Heart left ventricle (tissue), 16 donors: ENCODE results near the gene FAM20C. TPM values are rescaled to one million over a fixed set of nuclear protein-coding genes. Genes with fewer than 3 reads are reported as not detected.
A peak's percentile ranks its signal among the peaks of the same experiment; 100 is the strongest.

ENCODE experiments used
- ATAC-seq, 4 donors: fragments of 200-7000 bp; cut with Tn5 transposase; one replicate each; pipeline ENCODE4 v1.9.1; 2020 to 2022; ENCODE audit warnings: moderate library complexity in 4 of 4, mild to moderate bottlenecking in 3 of 4, moderate number of reproducible peaks in 1 of 4
- DNase-seq, 5 donors: peaks; one replicate each; pipeline ENCODE4 v3.0.0-alpha.2; 2020
- H3K27ac ChIP-seq, 12 donors: fragments of 200-600 bp; sonication (generic) in 4 of 12; one replicate each; pipeline versions ENCODE4 v1.5.0 to v1.8.0; 2016 to 2022; ENCODE audit warnings: mild to moderate bottlenecking in 2 of 12
- H3K27me3 ChIP-seq, 9 donors: fragments of 200-600 bp; sonication (generic) in 2 of 9; one replicate each; pipeline versions ENCODE4 v1.5.1 to v1.8.0; 2016 to 2022; ENCODE audit warnings: mild to moderate bottlenecking in 3 of 9
- H3K36me3 ChIP-seq, 9 donors: fragments of 200-600 bp; sonication (generic) in 2 of 9; one replicate each; pipeline versions ENCODE4 v1.5.0 to v1.8.0; 2018 to 2022; ENCODE audit warnings: mild to moderate bottlenecking in 2 of 9
- H3K4me1 ChIP-seq, 12 donors: fragments of 200-600 bp; sonication (generic) in 4 of 12; one replicate each; pipeline versions ENCODE4 v1.5.0 to v1.8.0; 2016 to 2022; ENCODE audit warnings: mild to moderate bottlenecking in 3 of 12
- H3K4me3 ChIP-seq, 12 donors: fragments of 200-600 bp; sonication (generic) in 4 of 12; one replicate each; pipeline versions ENCODE4 v1.5.0 to v1.8.0; 2017 to 2022; ENCODE audit warnings: mild to moderate bottlenecking in 9 of 12, moderate library complexity in 4 of 12
- H3K9me3 ChIP-seq, 12 donors: fragments of 200-600 bp; sonication (generic) in 4 of 12; one replicate each; pipeline versions ENCODE4 v1.5.0 to v1.8.0; 2016 to 2022; ENCODE audit warnings: mild to moderate bottlenecking in 1 of 12
- CTCF ChIP-seq, 12 donors: fragments of 200-600 bp; sonication (generic) in 4 of 12; IDR thresholded peaks; one replicate each; pipeline versions ENCODE4 v1.5.0 to v1.8.0; 2018 to 2022; ENCODE audit warnings: antibody characterized with exemption in 12 of 12, mild to moderate bottlenecking in 5 of 12
- POLR2A ChIP-seq, 2 donors: fragments of 450-650 bp; IDR thresholded peaks; one replicate each; pipeline ENCODE4 v1.6.1; 2017; ENCODE audit warnings: antibody characterized with exemption in 2 of 2, mild to moderate bottlenecking in 2 of 2, moderate library complexity in 2 of 2
- WGBS, 4 donors: extraction: QIAGEN DNeasy Blood & Tissue Kit in 2 of 4; methylation state at CpG; one replicate each; pipeline versions ENCODE4 v1.1.5 to v1.1.7; 2013 to 2018; 5-methylcytosine and 5-hydroxymethylcytosine counted together
- intact Hi-C, 10 donors: fragments of 100-400 bp; cut with DNase I; formaldehyde crosslinking; loops; one replicate each; pipeline versions ENCODE4 v1.11.1 to v1.14.2; 2022
- polyA plus RNA-seq, 2 donors: library from polyadenylated mRNA; stranded (reverse); fragments of 200-250 nt; gene quantifications; one replicate each; pipeline ENCODE4 v1.2.3, GENCODE V29; 2013
- total RNA-seq, 9 donors: library from RNA; depleted of rRNA in 2 of 9; stranded (reverse); fragments of >200 nt in 2 of 9; fragmentation: NEBNext Ultra II Directional in 3 of 9; extraction: Animal tissue kit (Norgen Biotek cat#: 25700) in 3 of 9; gene quantifications; one replicate each; pipeline versions ENCODE4 v1.1.0 to v1.2.4, GENCODE V29; 2016 to 2023
- donor health status: ischemic (EF 13 %, LVEDD 7.1; RV severe dilation, severe dysfunction).
- donor health status: healthy with polysubstance abuse.
- donor health status: DM: no; HTN: yes; CAD: no.
- donor health status: DM: no; HTN: no; CAD: no.
- donor health status: ischemic (EF 25% LVEDD 6.9; RV normal size, moderate dysfunction).
- donor health status: ischemic (EF 25% LVEDD 5.7; RV mildly dilated, moderate dysfunction).
- donor health status: healthy.
- donor health status: DM: yes; HTN: yes; CAD: no.
- donor health status: ischemic (EF 35%, LVEDD 5.7; RV mildly dilated, moderate dysfunction).
- donor health status: nonischemic (EF 11% LVEDD 7.7; RV severe dilation, severe dysfunction).
- donor health status: DM: yes; HTN: yes; CAD: no.
- donor health status: PGD.
- donor health status: ischemic (EF 29% LVEDD 5.4; RV normal size, mild dysfunction).
- donor health status: nonischemic (EF 23%, LVEDD 6.1; RV moderate dilation, normal function).

Gene FAM20C
- total and polyA plus RNA-seq, 11 donors, result 11.1 to 52.0 (median 21.0) TPM

- WGBS, 4 donors, result 94 to 97% (median 96%) methylated on average over 31 of the region's 31 CpGs
- ATAC-seq (no peak), DNase-seq (peak in 3 of 5 donors; percentile 5 to 25 (median 9))
- Histone ChIP-seq H3K9me3 (no peaks in the 10 kb centered on the region), H3K27me3 (no peaks in the 10 kb centered on the region), H3K27ac (no peak overlapping the region), H3K36me3 (peaks cover 0 to 81% (median 67%) of the 10 kb centered on the region in 9 donors), H3K4me3 (no peak overlapping the region), H3K4me1 (no peaks in the 10 kb centered on the region)
- TF ChIP-seq POLR2A (IDR thresholded peaks at IDR 0.05) (no peak), CTCF (IDR thresholded peaks at IDR 0.05) (no peak)
- intact Hi-C loops, result no loop called here
Observed at GRCh38 chr7:254337-255037, 62.1 kb downstream of the FAM20C start.

- ATAC-seq, result no peak
- 92 to 97% (median 96%) methylated on average over 19 of the region's 19 CpGs for WGBS, 4 donors
- peak in 3 of 5 donors; percentile 5 to 30 (median 12) for DNase-seq
Observed at GRCh38 chr7:255038-255435, 62.7 kb downstream of the FAM20C start.

GRCh38 chr7:255721-256361 lies 63.5 kb downstream of the FAM20C start:
- no peak overlapping the region for H3K27ac ChIP-seq
- intact Hi-C loops, result no loop called here
- 94 to 97% (median 96%) methylated on average over 41 to 44 of the region's 44 CpGs for WGBS, 4 donors
- peaks cover 0 to 81% (median 68%) of the 10 kb centered on the region in 9 donors for H3K36me3 ChIP-seq
- H3K27me3 ChIP-seq, result no peaks in the 10 kb centered on the region
- H3K4me3 ChIP-seq, result no peak overlapping the region
- TF ChIP-seq POLR2A (IDR thresholded peaks at IDR 0.05) (no peak), CTCF (IDR thresholded peaks at IDR 0.05) (no peak)
- no peak for ATAC-seq
- H3K4me1 ChIP-seq, result no peaks in the 10 kb centered on the region
- H3K9me3 ChIP-seq, result no peaks in the 10 kb centered on the region
- peak in 3 of 5 donors; percentile 26 to 64 (median 28) for DNase-seq

More at GRCh38 chr7:255038-255435, 62.7 kb downstream of the FAM20C start:
- TF ChIP-seq CTCF (IDR thresholded peaks at IDR 0.05) (no peak), POLR2A (IDR thresholded peaks at IDR 0.05) (no peak)
- H3K4me3 ChIP-seq, result no peak overlapping the region
- H3K4me1 ChIP-seq, result no peaks in the 10 kb centered on the region
- intact Hi-C loops, result no loop called here
- H3K9me3 ChIP-seq, result no peaks in the 10 kb centered on the region
- no peaks in the 10 kb centered on the region for H3K27me3 ChIP-seq
- peaks cover 0 to 81% (median 67%) of the 10 kb centered on the region in 9 donors for H3K36me3 ChIP-seq
- no peak overlapping the region for H3K27ac ChIP-seq

- Histone ChIP-seq H3K4me3 (no peak overlapping the region), H3K36me3 (peaks cover 0 to 83% (median 63%) of the 10 kb centered on the region in 9 donors), H3K27ac (no peak overlapping the region), H3K4me1 (no peaks in the 10 kb centered on the region), H3K27me3 (no peaks in the 10 kb centered on the region), H3K9me3 (no peaks in the 10 kb centered on the region)
- ATAC-seq (no peak), DNase-seq (peak in 3 of 5 donors; percentile 11 to 47 (median 20))
- 96 to 98% (median 96%) methylated on average over 35 to 38 of the region's 38 CpGs for WGBS, 4 donors
- TF ChIP-seq POLR2A (IDR thresholded peaks at IDR 0.05), result no peak
- no peak for TF ChIP-seq CTCF (IDR thresholded peaks at IDR 0.05)
- intact Hi-C loops, result no loop called here
Observed at GRCh38 chr7:256461-256940, 64.1 kb downstream of the FAM20C start.
